Measurements from ENCODE around the gene PPP2R5B. TPM values are rescaled to one million over a fixed set of nuclear protein-coding genes. Genes with fewer than 3 reads are reported as not detected.

Gene PPP2R5B
- total and polyA plus RNA-seq, 9 of the 15 experiments (the other 6 are each of a cell fraction or from before 2014, with no cell fraction given) = 0.10 to 7.8 (median 3.3) TPM

DNA sequence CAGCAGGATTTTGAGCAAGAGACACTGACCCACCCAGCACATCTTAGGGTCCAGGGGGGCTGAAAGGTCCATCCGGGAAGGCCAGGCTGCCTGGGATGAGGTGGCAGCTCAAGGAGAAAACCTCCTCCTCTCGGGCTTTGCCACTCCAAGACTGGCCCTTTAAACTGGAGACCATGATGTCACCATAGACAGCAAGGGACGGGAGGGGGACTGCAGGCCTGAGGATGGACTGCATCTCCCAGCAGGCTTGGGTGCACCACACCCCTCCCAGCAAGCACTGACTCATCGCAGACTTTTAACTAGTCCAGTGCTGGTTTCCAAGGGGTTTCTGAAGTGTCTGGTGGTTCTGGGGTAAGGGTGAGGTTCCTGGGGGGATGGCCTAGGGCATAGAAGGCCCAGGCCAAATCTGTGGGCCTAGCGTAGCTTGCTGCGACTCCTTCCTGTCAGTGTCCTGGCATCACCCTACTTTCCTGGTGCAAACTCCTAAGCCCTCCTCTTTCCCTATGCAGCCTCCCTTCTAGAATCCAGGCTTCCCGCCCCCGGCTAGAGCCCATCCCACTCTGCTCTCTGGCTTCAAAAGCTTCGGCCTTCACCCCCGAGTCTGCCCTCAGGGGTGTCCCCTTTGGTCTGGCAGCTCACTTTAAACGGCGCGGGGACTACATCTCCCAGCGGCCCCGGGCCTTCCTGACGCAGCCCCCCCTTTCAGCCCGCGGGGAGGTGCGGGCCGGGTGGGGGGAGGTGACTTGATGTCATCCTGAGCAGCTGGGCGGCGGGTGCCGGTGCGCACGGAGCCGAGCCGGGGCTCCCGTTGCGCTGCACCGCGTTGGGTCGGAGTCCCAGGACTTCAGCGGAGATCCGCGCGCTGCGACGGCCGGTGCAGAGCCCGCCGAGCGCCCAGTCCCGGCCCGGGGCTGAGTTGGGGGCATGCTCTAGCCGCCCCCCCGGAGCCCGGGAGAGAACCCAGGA is at the start of gene PPP2R5B (continued):
- TF ChIP-seq, protein P1, sequence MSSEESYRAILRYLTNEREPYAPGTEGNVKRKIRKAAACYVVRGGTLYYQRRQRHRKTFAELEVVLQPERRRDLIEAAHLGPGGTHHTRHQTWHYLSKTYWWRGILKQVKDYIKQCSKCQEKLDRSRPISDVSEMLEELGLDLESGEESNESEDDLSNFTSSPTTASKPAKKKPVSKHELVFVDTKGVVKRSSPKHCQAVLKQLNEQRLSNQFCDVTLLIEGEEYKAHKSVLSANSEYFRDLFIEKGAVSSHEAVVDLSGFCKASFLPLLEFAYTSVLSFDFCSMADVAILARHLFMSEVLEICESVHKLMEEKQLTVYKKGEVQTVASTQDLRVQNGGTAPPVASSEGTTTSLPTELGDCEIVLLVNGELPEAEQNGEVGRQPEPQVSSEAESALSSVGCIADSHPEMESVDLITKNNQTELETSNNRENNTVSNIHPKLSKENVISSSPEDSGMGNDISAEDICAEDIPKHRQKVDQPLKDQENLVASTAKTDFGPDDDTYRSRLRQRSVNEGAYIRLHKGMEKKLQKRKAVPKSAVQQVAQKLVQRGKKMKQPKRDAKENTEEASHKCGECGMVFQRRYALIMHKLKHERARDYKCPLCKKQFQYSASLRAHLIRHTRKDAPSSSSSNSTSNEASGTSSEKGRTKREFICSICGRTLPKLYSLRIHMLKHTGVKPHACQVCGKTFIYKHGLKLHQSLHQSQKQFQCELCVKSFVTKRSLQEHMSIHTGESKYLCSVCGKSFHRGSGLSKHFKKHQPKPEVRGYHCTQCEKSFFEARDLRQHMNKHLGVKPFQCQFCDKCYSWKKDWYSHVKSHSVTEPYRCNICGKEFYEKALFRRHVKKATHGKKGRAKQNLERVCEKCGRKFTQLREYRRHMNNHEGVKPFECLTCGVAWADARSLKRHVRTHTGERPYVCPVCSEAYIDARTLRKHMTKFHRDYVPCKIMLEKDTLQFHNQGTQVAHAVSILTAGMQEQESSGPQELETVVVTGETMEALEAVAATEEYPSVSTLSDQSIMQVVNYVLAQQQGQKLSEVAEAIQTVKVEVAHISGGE (CRISPR knock-in tag; IDR thresholded peaks at IDR 0.05) = peak in 1 of 3 experiments; percentile 74; a peak in 2 of 6 replicates
- TF ChIP-seq, protein P2, sequence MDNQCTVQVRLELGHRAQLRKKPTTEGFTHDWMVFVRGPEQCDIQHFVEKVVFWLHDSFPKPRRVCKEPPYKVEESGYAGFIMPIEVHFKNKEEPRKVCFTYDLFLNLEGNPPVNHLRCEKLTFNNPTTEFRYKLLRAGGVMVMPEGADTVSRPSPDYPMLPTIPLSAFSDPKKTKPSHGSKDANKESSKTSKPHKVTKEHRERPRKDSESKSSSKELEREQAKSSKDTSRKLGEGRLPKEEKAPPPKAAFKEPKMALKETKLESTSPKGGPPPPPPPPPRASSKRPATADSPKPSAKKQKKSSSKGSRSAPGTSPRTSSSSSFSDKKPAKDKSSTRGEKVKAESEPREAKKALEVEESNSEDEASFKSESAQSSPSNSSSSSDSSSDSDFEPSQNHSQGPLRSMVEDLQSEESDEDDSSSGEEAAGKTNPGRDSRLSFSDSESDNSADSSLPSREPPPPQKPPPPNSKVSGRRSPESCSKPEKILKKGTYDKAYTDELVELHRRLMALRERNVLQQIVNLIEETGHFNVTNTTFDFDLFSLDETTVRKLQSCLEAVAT (IDR thresholded peaks at IDR 0.05) = peak in 1 of 2 experiments; percentile 71; a peak in 1 of 4 replicates
- TF ChIP-seq NFE2 (IDR thresholded peaks at IDR 0.05; ENCODE audit: low read depth) = peak; percentile 79
- TF ChIP-seq HLTF (IDR thresholded peaks at IDR 0.05) = peak; percentile 71; the same call in 1 of the 2 replicates
- TF ChIP-seq YY1 (IDR thresholded peaks at IDR 0.05; ENCODE audit: borderline replicate concordance in 1 of 3, control insufficient read depth in 1 of 3, extremely low read depth in 1 of 3, insufficient read depth in 3 of 3, insufficient read length in 1 of 3, insufficient replicate concordance in 2 of 3, low read depth in 1 of 3, low read length in 2 of 3) = peak in 2 of 3 experiments; percentile 18 to 56
- TF ChIP-seq HINFP (tag; conservative IDR thresholded peaks at IDR 0.05; ENCODE audit: low read depth) = no peak
- peak; percentile 85 for TF ChIP-seq SAP30 (IDR thresholded peaks at IDR 0.05; ENCODE audit: borderline replicate concordance, insufficient read depth, low read depth, low read length, poor library complexity, severe bottlenecking)
- TF ChIP-seq, protein P3, sequence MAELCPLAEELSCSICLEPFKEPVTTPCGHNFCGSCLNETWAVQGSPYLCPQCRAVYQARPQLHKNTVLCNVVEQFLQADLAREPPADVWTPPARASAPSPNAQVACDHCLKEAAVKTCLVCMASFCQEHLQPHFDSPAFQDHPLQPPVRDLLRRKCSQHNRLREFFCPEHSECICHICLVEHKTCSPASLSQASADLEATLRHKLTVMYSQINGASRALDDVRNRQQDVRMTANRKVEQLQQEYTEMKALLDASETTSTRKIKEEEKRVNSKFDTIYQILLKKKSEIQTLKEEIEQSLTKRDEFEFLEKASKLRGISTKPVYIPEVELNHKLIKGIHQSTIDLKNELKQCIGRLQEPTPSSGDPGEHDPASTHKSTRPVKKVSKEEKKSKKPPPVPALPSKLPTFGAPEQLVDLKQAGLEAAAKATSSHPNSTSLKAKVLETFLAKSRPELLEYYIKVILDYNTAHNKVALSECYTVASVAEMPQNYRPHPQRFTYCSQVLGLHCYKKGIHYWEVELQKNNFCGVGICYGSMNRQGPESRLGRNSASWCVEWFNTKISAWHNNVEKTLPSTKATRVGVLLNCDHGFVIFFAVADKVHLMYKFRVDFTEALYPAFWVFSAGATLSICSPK (IDR thresholded peaks at IDR 0.05; ENCODE audit: borderline replicate concordance) = 0 out of 2 replicates have a peak, but pooled peaks have one; percentile 86
- TF ChIP-seq ZSCAN32 (CRISPR knock-in tag; IDR thresholded peaks at IDR 0.05) = no peak
- peak; percentile 93 to 97 for TF ChIP-seq MAZ (CRISPR knock-in tag; conservative IDR thresholded peaks at IDR 0.05 in 1 of 2, IDR thresholded peaks at IDR 0.05 in 1 of 2)
- TF ChIP-seq XRCC5 (IDR thresholded peaks at IDR 0.05; ENCODE audit: low read depth, low read length) = no peak
- peak; percentile 87 for TF ChIP-seq KLF13 (tag; IDR thresholded peaks at IDR 0.05; ENCODE audit: borderline replicate concordance, low read depth)
- TF ChIP-seq, protein P4, sequence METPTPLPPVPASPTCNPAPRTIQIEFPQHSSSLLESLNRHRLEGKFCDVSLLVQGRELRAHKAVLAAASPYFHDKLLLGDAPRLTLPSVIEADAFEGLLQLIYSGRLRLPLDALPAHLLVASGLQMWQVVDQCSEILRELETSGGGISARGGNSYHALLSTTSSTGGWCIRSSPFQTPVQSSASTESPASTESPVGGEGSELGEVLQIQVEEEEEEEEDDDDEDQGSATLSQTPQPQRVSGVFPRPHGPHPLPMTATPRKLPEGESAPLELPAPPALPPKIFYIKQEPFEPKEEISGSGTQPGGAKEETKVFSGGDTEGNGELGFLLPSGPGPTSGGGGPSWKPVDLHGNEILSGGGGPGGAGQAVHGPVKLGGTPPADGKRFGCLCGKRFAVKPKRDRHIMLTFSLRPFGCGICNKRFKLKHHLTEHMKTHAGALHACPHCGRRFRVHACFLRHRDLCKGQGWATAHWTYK (CRISPR knock-in tag; IDR thresholded peaks at IDR 0.05) = peak; percentile 57; the same call in 1 of the 2 replicates
